Upper lobe of left lung (tissue), 4 donors: ENCODE data around the gene IL18.
"Not testable (repeated sequence)": the region's sequence is repeated elsewhere in the genome, so short reads cannot be mapped to it uniquely, and the experiment has no call there.

ENCODE experiments used
- CTCF ChIP-seq, 6 experiments: fragments of 450-650 bp in 4 of 6; fragments of 200-600 bp in 2 of 6; sonication (generic) in 2 of 6; IDR thresholded peaks; one replicate each; pipeline ENCODE4 v1.5.1; 2016 to 2019; ENCODE audit warnings: antibody characterized with exemption in 6 of 6
- EP300 ChIP-seq, 4 donors: sonication (generic); formaldehyde crosslinking; IDR thresholded peaks; one replicate each; pipeline ENCODE4 v1.5.1; 2017; ENCODE audit warnings: antibody characterized with exemption in 4 of 4, control low read depth in 2 of 4
- POLR2A ChIP-seq, 4 donors: fragments of 450-650 bp; IDR thresholded peaks; one replicate each; pipeline ENCODE4 v1.5.1; 2016 to 2017; ENCODE audit warnings: antibody characterized with exemption in 4 of 4, mild to moderate bottlenecking in 2 of 4

- TF ChIP-seq CTCF, EP300, POLR2A (IDR thresholded peaks at IDR 0.05): not testable (repeated sequence)
These were observed 68.6 kb downstream of the IL18 start for GRCh38 chr11:112095302-112095701.
